Activated CD4-positive, alpha-beta T cell treated with anti-CD3 and anti-CD28 coated beads for 48 hours (primary cell): Measurements from ENCODE around the gene HTR1D.
"Not testable (repeated sequence)": the region's sequence is repeated elsewhere in the genome, so short reads cannot be mapped to it uniquely, and the experiment has no call there.

Experiments
- DNase-seq: peaks from one replicate; pipeline ENCODE4 v3.0.0-alpha.2; 2020

The HTR1D gene

GRCh38 chr1:23216771-23217420, 406 bp downstream of the HTR1D start:
- DNase-seq, result peak; percentile 42

GRCh38 chr1:23215751-23216449, 1.4 kb downstream of the HTR1D start:
- no peak for DNase-seq

- DNase-seq, result no peak
Measured at GRCh38 chr1:23215291-23215690, 2.0 kb downstream of the HTR1D start.

- no peak for DNase-seq
Measured at GRCh38 chr1:23214640-23215039, 2.7 kb downstream of the HTR1D start.

- no peak for DNase-seq
Measured at GRCh38 chr1:23211955-23212354, 5.3 kb downstream of the HTR1D start.

GRCh38 chr1:23210963-23211362, 6.3 kb downstream of the HTR1D start:
- no peak for DNase-seq

- peak; percentile 15 for DNase-seq
Measured at GRCh38 chr1:23210351-23210785, 6.9 kb downstream of the HTR1D start.

GRCh38 chr1:23209770-23210169, 7.5 kb downstream of the HTR1D start:
- no peak for DNase-seq

GRCh38 chr1:23208527-23208926, 8.8 kb downstream of the HTR1D start:
- DNase-seq, result no peak

GRCh38 chr1:23207733-23208132, 9.6 kb downstream of the HTR1D start:
- not testable (repeated sequence) for DNase-seq

GRCh38 chr1:23202263-23202749, 15.0 kb downstream of the HTR1D start:
- no peak for DNase-seq

GRCh38 chr1:23200883-23201282, 16.4 kb downstream of the HTR1D start:
- no peak for DNase-seq

GRCh38 chr1:23198373-23198772, 18.9 kb downstream of the HTR1D start:
- DNase-seq, result no peak

GRCh38 chr1:23196627-23197328, 20.5 kb downstream of the HTR1D start:
- DNase-seq, result no peak

- DNase-seq, result no peak
Measured at GRCh38 chr1:23194119-23194984, 22.9 kb downstream of the HTR1D start.

- no peak for DNase-seq
Measured at GRCh38 chr1:23193391-23194118, 23.7 kb downstream of the HTR1D start.

GRCh38 chr1:23191199-23191598, 26.1 kb downstream of the HTR1D start:
- DNase-seq, result no peak

GRCh38 chr1:23188936-23189452, 28.3 kb downstream of the HTR1D start:
- not testable (repeated sequence) for DNase-seq

- no peak for DNase-seq
Measured at GRCh38 chr1:23188434-23188884, 28.8 kb downstream of the HTR1D start.

- no peak for DNase-seq
Measured at GRCh38 chr1:23187637-23188036, 29.7 kb downstream of the HTR1D start.

GRCh38 chr1:23185381-23185780, 31.9 kb downstream of the HTR1D start:
- DNase-seq, result no peak
